ENCODE data around the gene ALX3.

Gene ALX3

DNA sequence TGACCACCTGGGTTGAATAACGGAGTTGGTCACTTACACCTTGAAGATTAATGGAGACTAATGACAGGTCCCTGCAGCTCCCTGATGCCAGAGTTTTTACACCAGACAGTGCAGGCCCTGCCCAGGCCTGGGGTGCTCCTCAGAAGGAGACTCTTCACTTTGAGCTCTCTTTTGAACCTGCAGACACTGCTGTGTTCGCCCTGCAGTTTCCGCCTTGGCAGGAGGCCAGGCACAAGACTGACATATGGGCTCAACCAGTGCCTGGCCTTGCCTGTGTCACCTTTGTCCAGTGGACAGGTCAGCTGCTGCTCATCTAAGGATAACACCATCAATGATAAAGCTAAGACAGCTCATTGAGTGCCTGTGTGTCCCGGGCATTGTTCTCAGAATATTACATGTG is 30.8 kb downstream of the ALX3 start:
- H3K27me3 ChIP-seq (ENCODE audit: control insufficient read depth in 1 of 2, insufficient read depth in 1 of 2, low read length in 2 of 2) = no peaks in the 10 kb centered on the region
- no peak overlapping the region for H3K18ac ChIP-seq (ENCODE audit: low read depth in 1 of 2, low read length in 2 of 2)
- H3K27ac ChIP-seq (ENCODE audit: low read length, poor library complexity, severe bottlenecking) = no peak overlapping the region
- H2AFZ ChIP-seq (ENCODE audit: low read depth, low read length) = no peak overlapping the region
- no peak overlapping the region for H3K4me2 ChIP-seq (ENCODE audit: low read length, poor library complexity, severe bottlenecking)
- no peak overlapping the region for H3K4me3 ChIP-seq (ENCODE audit: insufficient read depth in 1 of 2, low read depth in 1 of 2, low read length in 2 of 2)
- DNase-seq = no peak
- no peak overlapping the region for H4K8ac ChIP-seq (ENCODE audit: low read length)
- H3K9me3 ChIP-seq (ENCODE audit: control insufficient read depth, low read length) = no peaks in the 10 kb centered on the region
- WGBS = 96% methylated on average over 3 of the region's 4 CpGs
- H4K91ac ChIP-seq (ENCODE audit: low read length) = no peak overlapping the region
- peaks cover 55 to 74% of the 10 kb centered on the region in 2 experiments for H3K36me3 ChIP-seq (ENCODE audit: control insufficient read depth in 1 of 2, insufficient read depth in 2 of 2, low read depth in 1 of 2, low read length in 2 of 2)
- no peaks in the 10 kb centered on the region for H3K4me1 ChIP-seq (ENCODE audit: control insufficient read depth, insufficient read depth, low read depth, low read length)
- no peak overlapping the region for H2BK15ac ChIP-seq (ENCODE audit: low read depth, poor library complexity, severe bottlenecking)
- no peak overlapping the region for H3K14ac ChIP-seq (ENCODE audit: low read length in 2 of 2)
- no peak overlapping the region for H2BK120ac ChIP-seq (ENCODE audit: low read depth, low read length)
- no peak overlapping the region for H3K4ac ChIP-seq (ENCODE audit: low read depth in 1 of 2, low read length in 2 of 2)
- H2AK5ac ChIP-seq (ENCODE audit: low read length, severe bottlenecking) = no peak overlapping the region
- no peak overlapping the region for H2BK12ac ChIP-seq (ENCODE audit: low read length in 2 of 2)
- H2BK5ac ChIP-seq (ENCODE audit: low read depth, low read length, poor library complexity, severe bottlenecking) = no peak overlapping the region
- no peak overlapping the region for H3K9ac ChIP-seq (ENCODE audit: low read length)
- peaks cover 45% of the 10 kb centered on the region for H3K79me1 ChIP-seq (replicated peaks; ENCODE audit: low read length, poor library complexity, severe bottlenecking)
- H3K23ac ChIP-seq (ENCODE audit: low read length in 2 of 2) = no peak overlapping the region

DNA sequence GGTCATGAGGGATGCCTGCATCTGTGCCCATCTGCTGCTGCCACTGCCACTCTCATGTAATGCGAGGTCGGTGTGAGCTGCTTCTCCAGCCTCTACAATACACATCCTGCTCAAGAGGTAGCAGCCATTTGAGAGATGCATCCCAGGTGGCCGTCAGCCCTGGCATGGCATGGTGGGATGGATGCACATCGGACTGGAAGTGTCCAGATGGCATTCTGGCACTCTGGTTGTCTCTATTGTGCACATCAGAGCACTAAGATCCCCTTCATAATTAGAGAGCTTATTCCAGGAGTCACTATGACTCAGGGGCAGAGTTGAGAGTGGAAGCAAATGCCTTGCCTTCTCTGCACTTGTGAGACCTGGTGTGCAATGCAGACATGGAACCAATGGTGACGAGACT is 32.2 kb downstream of the ALX3 start:
- H2BK5ac ChIP-seq (ENCODE audit: low read depth, low read length, poor library complexity, severe bottlenecking) = no peak overlapping the region
- DNase-seq = no peak
- no peak overlapping the region for H3K14ac ChIP-seq (ENCODE audit: low read length in 2 of 2)
- no peak overlapping the region for H3K27ac ChIP-seq (ENCODE audit: low read length, poor library complexity, severe bottlenecking)
- no peak overlapping the region for H3K9ac ChIP-seq (ENCODE audit: low read length)
- H3K27me3 ChIP-seq (ENCODE audit: control insufficient read depth in 1 of 2, insufficient read depth in 1 of 2, low read length in 2 of 2) = no peaks in the 10 kb centered on the region
- no peak overlapping the region for H2BK15ac ChIP-seq (ENCODE audit: low read depth, poor library complexity, severe bottlenecking)
- no peak overlapping the region for H2AK5ac ChIP-seq (ENCODE audit: low read length, severe bottlenecking)
- no peak overlapping the region for H2BK12ac ChIP-seq (ENCODE audit: low read length in 2 of 2)
- H3K9me3 ChIP-seq (ENCODE audit: control insufficient read depth, low read length) = no peaks in the 10 kb centered on the region
- no peak overlapping the region for H3K4me2 ChIP-seq (ENCODE audit: low read length, poor library complexity, severe bottlenecking)
- H3K23ac ChIP-seq (ENCODE audit: low read length in 2 of 2) = no peak overlapping the region
- peaks cover 39% of the 10 kb centered on the region for H3K79me1 ChIP-seq (replicated peaks; ENCODE audit: low read length, poor library complexity, severe bottlenecking)
- no peaks in the 10 kb centered on the region for H3K4me1 ChIP-seq (ENCODE audit: control insufficient read depth, insufficient read depth, low read depth, low read length)
- no peak overlapping the region for H3K4me3 ChIP-seq (ENCODE audit: insufficient read depth in 1 of 2, low read depth in 1 of 2, low read length in 2 of 2)
- H4K91ac ChIP-seq (ENCODE audit: low read length) = no peak overlapping the region
- WGBS = 92% methylated on average over 5 of the region's 5 CpGs
- H4K8ac ChIP-seq (ENCODE audit: low read length) = no peak overlapping the region
- H3K18ac ChIP-seq (ENCODE audit: low read depth in 1 of 2, low read length in 2 of 2) = no peak overlapping the region
- no peak overlapping the region for H2AFZ ChIP-seq (ENCODE audit: low read depth, low read length)
- H2BK120ac ChIP-seq (ENCODE audit: low read depth, low read length) = no peak overlapping the region
- peaks cover 48 to 60% of the 10 kb centered on the region in 2 experiments for H3K36me3 ChIP-seq (ENCODE audit: control insufficient read depth in 1 of 2, insufficient read depth in 2 of 2, low read depth in 1 of 2, low read length in 2 of 2)
- H3K4ac ChIP-seq (ENCODE audit: low read depth in 1 of 2, low read length in 2 of 2) = no peak overlapping the region

DNA sequence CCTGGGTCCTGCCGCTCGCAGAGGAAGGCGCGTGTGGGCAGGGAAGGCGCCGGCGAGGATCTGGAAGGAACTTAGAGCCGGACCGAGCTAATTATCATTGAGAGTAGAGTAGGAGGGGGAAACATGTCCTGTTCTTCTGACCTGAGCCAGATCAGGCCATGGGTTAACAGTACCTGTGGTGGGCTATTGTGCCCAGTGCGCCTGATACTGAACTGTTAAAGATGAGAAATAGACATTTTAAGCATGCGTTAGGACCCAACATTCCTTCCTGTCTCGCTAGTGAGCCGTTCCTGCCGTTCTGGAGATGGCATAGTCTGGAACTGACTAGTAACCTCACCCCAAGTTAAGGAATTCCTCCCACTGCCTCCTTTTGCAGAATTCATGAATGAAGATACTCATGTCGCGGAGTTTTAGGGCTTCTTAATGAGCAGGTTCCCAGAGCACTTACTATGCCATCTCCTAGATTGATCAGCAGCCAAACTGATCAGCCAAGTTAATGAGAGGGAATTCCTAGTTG is 35.2 kb downstream of the ALX3 start:
- Histone ChIP-seq H3K27me3 (ENCODE audit: control insufficient read depth in 1 of 2, insufficient read depth in 1 of 2, low read length in 2 of 2) (no peaks in the 10 kb centered on the region), H2AK5ac (ENCODE audit: low read length, severe bottlenecking) (no peak overlapping the region), H2AFZ (ENCODE audit: low read depth, low read length) (peak overlapping the region; percentile 92), H3K18ac (ENCODE audit: low read depth in 1 of 2, low read length in 2 of 2) (peak overlapping the region; percentile 52 to 96), H4K91ac (ENCODE audit: low read length) (no peak overlapping the region), H2BK5ac (ENCODE audit: low read depth, low read length, poor library complexity, severe bottlenecking) (no peak overlapping the region), H3K27ac (ENCODE audit: low read length, poor library complexity, severe bottlenecking) (peak overlapping the region; percentile 36), H4K8ac (ENCODE audit: low read length) (no peak overlapping the region), H3K9me3 (ENCODE audit: control insufficient read depth, low read length) (no peaks in the 10 kb centered on the region), H3K23ac (ENCODE audit: low read length in 2 of 2) (peak overlapping the region; percentile 1 to 49), H3K14ac (ENCODE audit: low read length in 2 of 2) (peak overlapping the region in 1 of 2 experiments; percentile 51), H3K4me1 (ENCODE audit: control insufficient read depth, insufficient read depth, low read depth, low read length) (no peaks in the 10 kb centered on the region), H2BK15ac (ENCODE audit: low read depth, poor library complexity, severe bottlenecking) (no peak overlapping the region), H3K36me3 (ENCODE audit: control insufficient read depth in 1 of 2, insufficient read depth in 2 of 2, low read depth in 1 of 2, low read length in 2 of 2) (peaks cover 21 to 31% of the 10 kb centered on the region in 2 experiments), H3K4me2 (ENCODE audit: low read length, poor library complexity, severe bottlenecking) (peak overlapping the region; percentile 82), H2BK12ac (ENCODE audit: low read length in 2 of 2) (peak overlapping the region in 1 of 2 experiments; percentile 79), H3K9ac (ENCODE audit: low read length) (peak overlapping the region; percentile 97), H2BK120ac (ENCODE audit: low read depth, low read length) (no peak overlapping the region), H3K4ac (ENCODE audit: low read depth in 1 of 2, low read length in 2 of 2) (peak overlapping the region in 1 of 2 experiments; percentile 6), H3K79me1 (replicated peaks; ENCODE audit: low read length, poor library complexity, severe bottlenecking) (peaks cover 18% of the 10 kb centered on the region), H3K4me3 (ENCODE audit: insufficient read depth in 1 of 2, low read depth in 1 of 2, low read length in 2 of 2) (peak overlapping the region; percentile 88 to 93)
- no peak for DNase-seq
- 7% methylated on average over 16 of the region's 16 CpGs for WGBS

DNA sequence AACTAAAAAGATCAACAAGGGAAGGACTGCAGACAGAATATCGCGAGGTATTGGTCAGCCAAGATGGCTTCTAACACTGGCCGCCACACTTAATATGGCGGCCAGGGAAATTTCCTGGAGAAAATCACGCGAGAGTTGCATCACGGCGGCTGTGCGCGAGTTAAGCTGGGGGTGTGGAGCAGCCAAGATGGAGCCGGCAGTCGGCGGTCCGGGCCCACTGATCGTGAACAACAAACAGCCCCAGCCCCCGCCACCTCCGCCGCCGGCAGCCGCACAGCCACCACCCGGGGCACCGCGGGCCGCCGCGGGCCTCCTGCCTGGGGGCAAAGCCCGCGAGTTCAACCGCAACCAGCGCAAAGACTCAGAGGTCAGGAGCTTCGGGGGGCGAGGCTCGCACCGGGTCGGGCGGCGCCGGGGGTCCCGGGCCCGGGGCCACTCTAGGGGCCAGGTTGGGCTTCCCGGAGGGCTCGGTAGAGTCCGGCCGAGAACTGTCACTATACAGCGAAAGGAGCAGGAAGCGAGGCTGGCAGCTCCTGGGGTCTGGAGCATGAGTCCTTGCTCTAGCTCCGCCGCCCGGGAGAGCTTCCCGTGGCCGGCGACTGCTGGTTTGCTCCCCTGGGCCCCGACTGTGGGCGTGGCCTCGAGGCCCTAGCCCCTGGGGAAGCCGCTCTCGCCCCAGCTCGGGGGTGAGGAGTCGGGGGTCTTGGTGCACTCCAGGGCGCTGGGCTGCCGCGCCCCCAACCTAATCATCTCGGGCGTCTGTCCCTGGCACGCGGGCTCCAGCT is 35.8 kb downstream of the ALX3 start, which contains the start of gene STRIP1:
STRIP1 (plus strand) TSS at position 174 of the 785 bp plus-strand sequence; CDS start at position 188, 14 bp downstream.
- Histone ChIP-seq H3K79me1 (replicated peaks; ENCODE audit: low read length, poor library complexity, severe bottlenecking) (peaks cover 17% of the 10 kb centered on the region), H3K4me3 (ENCODE audit: insufficient read depth in 1 of 2, low read depth in 1 of 2, low read length in 2 of 2) (peak within 1 kb of the TSS; percentile 88 to 93), H3K4ac (ENCODE audit: low read depth in 1 of 2, low read length in 2 of 2) (peak within 1 kb of the TSS; percentile 51 to 86), H3K27me3 (ENCODE audit: control insufficient read depth in 1 of 2, insufficient read depth in 1 of 2, low read length in 2 of 2) (no peaks in the 10 kb centered on the region), H3K23ac (ENCODE audit: low read length in 2 of 2) (peak within 1 kb of the TSS; percentile 49 to 91), H2BK5ac (ENCODE audit: low read depth, low read length, poor library complexity, severe bottlenecking) (peak within 1 kb of the TSS; percentile 53), H2AK5ac (ENCODE audit: low read length, severe bottlenecking) (peak within 1 kb of the TSS; percentile 63), H3K4me2 (ENCODE audit: low read length, poor library complexity, severe bottlenecking) (peak within 1 kb of the TSS; percentile 82), H3K18ac (ENCODE audit: low read depth in 1 of 2, low read length in 2 of 2) (peak within 1 kb of the TSS; percentile 52 to 96), H4K8ac (ENCODE audit: low read length) (peak within 1 kb of the TSS; percentile 67), H3K14ac (ENCODE audit: low read length in 2 of 2) (peak within 1 kb of the TSS in 1 of 2 experiments; percentile 56), H3K9ac (ENCODE audit: low read length) (peak within 1 kb of the TSS; percentile 97), H2BK12ac (ENCODE audit: low read length in 2 of 2) (peak within 1 kb of the TSS in 1 of 2 experiments; percentile 79), H3K4me1 (ENCODE audit: control insufficient read depth, insufficient read depth, low read depth, low read length) (no peaks in the 10 kb centered on the region), H2BK120ac (ENCODE audit: low read depth, low read length) (peak within 1 kb of the TSS; percentile 54), H3K9me3 (ENCODE audit: control insufficient read depth, low read length) (no peaks in the 10 kb centered on the region), H3K27ac (ENCODE audit: low read length, poor library complexity, severe bottlenecking) (peak within 1 kb of the TSS; percentile 62), H3K36me3 (ENCODE audit: control insufficient read depth in 1 of 2, insufficient read depth in 2 of 2, low read depth in 1 of 2, low read length in 2 of 2) (peaks cover 16 to 24% of the 10 kb centered on the region in 2 experiments), H2BK15ac (ENCODE audit: low read depth, poor library complexity, severe bottlenecking) (peak within 1 kb of the TSS; percentile 95), H4K91ac (ENCODE audit: low read length) (peak within 1 kb of the TSS; percentile 57), H2AFZ (ENCODE audit: low read depth, low read length) (peak within 1 kb of the TSS; percentile 92)
- DNase-seq = peak; percentile 98
- WGBS = under 1% methylated on average over 66 of the region's 66 CpGs
